HG03108 (cell line): ENCODE results near the gene TRPV3.
"Not testable (repeated sequence)": the region's sequence is repeated elsewhere in the genome, so short reads cannot be mapped to it uniquely, and the experiment has no call there.

Experiments used
- ATAC-seq: cut with Tn5 transposase; IDR thresholded peaks from one replicate; pipeline ENCODE4 v1.9.1; 2021; ENCODE audit warnings: moderate library complexity; ENCODE audit not compliant: unreplicated experiment

Gene TRPV3

GRCh38 chr17:3475812-3476610, 81.6 kb downstream of the TRPV3 start, which contains the start of gene ASPA:
ASPA (plus strand) TSS chr17:3475997; CDS start chr17:3476160, 163 bp downstream.
- ATAC-seq: no peak

GRCh38 chr17:3475251-3475685, 82.3 kb downstream of the TRPV3 start:
- ATAC-seq: no peak

GRCh38 chr17:3474212-3474611, 83.4 kb downstream of the TRPV3 start:
- no peak for ATAC-seq

GRCh38 chr17:3472137-3472536, 85.5 kb downstream of the TRPV3 start:
- no peak for ATAC-seq

- ATAC-seq: no peak
Measured at GRCh38 chr17:3471599-3471998, 86.0 kb downstream of the TRPV3 start, which contains the start of gene SPATA22. SPATA22 (minus strand) TSS chr17:3471819; CDS start chr17:3469325, 2,494 bp downstream.

- ATAC-seq: no peak
Measured at GRCh38 chr17:3469529-3469928, 88.1 kb downstream of the TRPV3 start.

GRCh38 chr17:3466355-3466754, 91.3 kb downstream of the TRPV3 start:
- ATAC-seq: not testable (repeated sequence)
